Measurements from ENCODE around the gene LRRK1. TPM values are rescaled to one million over a fixed set of nuclear protein-coding genes. Genes with fewer than 3 reads are reported as not detected.

Gene LRRK1
- total RNA-seq, 4 donors from 2014 or later, result 14.1 to 31.5 (median 16.8) TPM

- H3K4me3 ChIP-seq, result peak overlapping the region; percentile 22 to 66 (median 44)
- no peaks in the 10 kb centered on the region for H3K9me3 ChIP-seq
- TF ChIP-seq CTCF (IDR thresholded peaks at IDR 0.05) (no peak), POLR2A (IDR thresholded peaks at IDR 0.05) (no peak)
- H3K27ac ChIP-seq, result peak overlapping the region in 3 of 4 donors; percentile 40 to 73 (median 56)
- DNase-seq (ENCODE audit: low spot score in 2 of 2), result no peak
- peaks cover 0 to 29% of the 10 kb centered on the region in 2 donors for H3K27me3 ChIP-seq
- 15% methylated on average over 55 to 65 of the region's 80 CpGs for WGBS, 2 donors
- no peaks in the 10 kb centered on the region for H3K36me3 ChIP-seq
- peaks cover 0 to 17% (median 2%) of the 10 kb centered on the region in 4 donors for H3K4me1 ChIP-seq
These were observed 38.8 kb upstream of the LRRK1 start for GRCh38 chr15:100880139-100880896.

- H3K9me3 ChIP-seq, result no peaks in the 10 kb centered on the region
- H3K4me1 ChIP-seq, result peaks cover 0 to 17% (median 2%) of the 10 kb centered on the region in 4 donors
- H3K27me3 ChIP-seq, result peaks cover 0 to 29% of the 10 kb centered on the region in 2 donors
- DNase-seq (ENCODE audit: low spot score in 2 of 2), result no peak
- H3K27ac ChIP-seq, result peak overlapping the region in 3 of 4 donors; percentile 40 to 73 (median 56)
- peak overlapping the region; percentile 3 to 66 (median 30) for H3K4me3 ChIP-seq
- TF ChIP-seq POLR2A (IDR thresholded peaks at IDR 0.05), result no peak
- TF ChIP-seq CTCF (IDR thresholded peaks at IDR 0.05), result no peak
- no peak for TF ChIP-seq EP300 (IDR thresholded peaks at IDR 0.05)
- no peaks in the 10 kb centered on the region for H3K36me3 ChIP-seq
- whole genome bisulfite sequencing, 2 donors, result 37 to 66% methylated on average over 10 of the region's 10 CpGs
These were observed 38.3 kb upstream of the LRRK1 start for GRCh38 chr15:100880897-100881242.

- Histone ChIP-seq H3K9me3 (no peaks in the 10 kb centered on the region), H3K27ac (no peak overlapping the region), H3K27me3 (peaks cover 0 to 29% of the 10 kb centered on the region in 2 donors), H3K36me3 (no peaks in the 10 kb centered on the region), H3K4me1 (peaks cover 0 to 17% (median 2%) of the 10 kb centered on the region in 4 donors), H3K4me3 (peak overlapping the region in 1 of 4 donors; percentile 66)
- DNase-seq (ENCODE audit: low spot score in 2 of 2), result no peak
- 72% methylated on average over 14 of the region's 14 CpGs for WGBS, 2 donors
- TF ChIP-seq POLR2A (IDR thresholded peaks at IDR 0.05) (no peak), EP300 (IDR thresholded peaks at IDR 0.05) (no peak), CTCF (IDR thresholded peaks at IDR 0.05) (no peak)
These were observed 37.4 kb upstream of the LRRK1 start for GRCh38 chr15:100881573-100882336.

GRCh38 chr15:100885116-100885515 lies 34.0 kb upstream of the LRRK1 start:
- no peak overlapping the region for H3K27ac ChIP-seq
- peaks cover 0 to 20% (median 7%) of the 10 kb centered on the region in 4 donors for H3K4me1 ChIP-seq
- no peak overlapping the region for H3K4me3 ChIP-seq
- H3K27me3 ChIP-seq, result peaks cover 0 to 20% of the 10 kb centered on the region in 2 donors
- no peaks in the 10 kb centered on the region for H3K9me3 ChIP-seq
- H3K36me3 ChIP-seq, result no peaks in the 10 kb centered on the region
- 71% methylated on average over 8 of the region's 8 CpGs for WGBS, 2 donors
- TF ChIP-seq CTCF (IDR thresholded peaks at IDR 0.05), result no peak
- TF ChIP-seq EP300 (IDR thresholded peaks at IDR 0.05), result no peak
- no peak for TF ChIP-seq POLR2A (IDR thresholded peaks at IDR 0.05)
- DNase-seq (ENCODE audit: low spot score in 2 of 2), result no peak

- no peaks in the 10 kb centered on the region for H3K9me3 ChIP-seq
- H3K27me3 ChIP-seq, result peaks cover 0 to 13% of the 10 kb centered on the region in 2 donors
- no peaks in the 10 kb centered on the region for H3K36me3 ChIP-seq
- WGBS, 2 donors, result 72 to 86% methylated on average over 7 of the region's 7 CpGs
- H3K4me3 ChIP-seq, result no peak overlapping the region
- no peak for TF ChIP-seq POLR2A (IDR thresholded peaks at IDR 0.05)
- TF ChIP-seq EP300 (IDR thresholded peaks at IDR 0.05), result no peak
- no peak for TF ChIP-seq CTCF (IDR thresholded peaks at IDR 0.05)
- no peak for DNase-seq (ENCODE audit: low spot score in 2 of 2)
- H3K27ac ChIP-seq, result no peak overlapping the region
- H3K4me1 ChIP-seq, result peaks cover 0 to 14% (median 7%) of the 10 kb centered on the region in 4 donors
These were observed 33.3 kb upstream of the LRRK1 start for GRCh38 chr15:100885811-100886210.
